ENCODE results near the gene FBXO4.

Gene FBXO4

GRCh38 chr5:41980870-41981269 lies 55.8 kb downstream of the FBXO4 start:
- no peak for TF ChIP-seq FOXP2 (optimal IDR thresholded peaks at IDR 0.05; ENCODE audit: borderline replicate concordance, extremely low read depth, extremely low read length, insufficient read depth)
- TF ChIP-seq POLR2AphosphoS5 (IDR thresholded peaks at IDR 0.05; ENCODE audit: low read depth, low read length): no peak
- TF ChIP-seq SIN3A (IDR thresholded peaks at IDR 0.05; ENCODE audit: borderline replicate concordance, insufficient read depth, low read length): no peak
- no peak for TF ChIP-seq REST (IDR thresholded peaks at IDR 0.05; ENCODE audit: insufficient read depth in 1 of 2, low read depth in 2 of 2, low read length in 2 of 2)
- no peak for TF ChIP-seq TAF1 (IDR thresholded peaks at IDR 0.05; ENCODE audit: borderline replicate concordance, insufficient read depth, low read length)

- TF ChIP-seq REST (IDR thresholded peaks at IDR 0.05; ENCODE audit: insufficient read depth in 1 of 2, low read depth in 2 of 2, low read length in 2 of 2) (no peak), POLR2AphosphoS5 (IDR thresholded peaks at IDR 0.05; ENCODE audit: low read depth, low read length) (no peak), TAF1 (IDR thresholded peaks at IDR 0.05; ENCODE audit: borderline replicate concordance, insufficient read depth, low read length) (no peak), SIN3A (IDR thresholded peaks at IDR 0.05; ENCODE audit: borderline replicate concordance, insufficient read depth, low read length) (no peak), FOXP2 (optimal IDR thresholded peaks at IDR 0.05; ENCODE audit: borderline replicate concordance, extremely low read depth, extremely low read length, insufficient read depth) (no peak)
Measured at GRCh38 chr5:41983284-41983683, 58.2 kb downstream of the FBXO4 start.

GRCh38 chr5:41985945-41986695 lies 61.0 kb downstream of the FBXO4 start:
- no peak for TF ChIP-seq POLR2AphosphoS5 (IDR thresholded peaks at IDR 0.05; ENCODE audit: low read depth, low read length)
- no peak for TF ChIP-seq SIN3A (IDR thresholded peaks at IDR 0.05; ENCODE audit: borderline replicate concordance, insufficient read depth, low read length)
